Measurements from ENCODE around the gene PTPRG.

- TF ChIP-seq CTCF (conservative IDR thresholded peaks at IDR 0.05): no peak
- TF ChIP-seq ZFX (IDR thresholded peaks at IDR 0.05): no peak
These were observed 44.8 kb downstream of the PTPRG start for GRCh38 chr3:61606196-61606595.
